Measurements from ENCODE around the gene ZXDC. TPM values are rescaled to one million over a fixed set of nuclear protein-coding genes. Genes with fewer than 3 reads are reported as not detected.

ZXDC gene
- total and polyA plus RNA-seq, 7 experiments from 2014 or later, result 10.3 to 71.9 (median 61.0) TPM

DNA sequence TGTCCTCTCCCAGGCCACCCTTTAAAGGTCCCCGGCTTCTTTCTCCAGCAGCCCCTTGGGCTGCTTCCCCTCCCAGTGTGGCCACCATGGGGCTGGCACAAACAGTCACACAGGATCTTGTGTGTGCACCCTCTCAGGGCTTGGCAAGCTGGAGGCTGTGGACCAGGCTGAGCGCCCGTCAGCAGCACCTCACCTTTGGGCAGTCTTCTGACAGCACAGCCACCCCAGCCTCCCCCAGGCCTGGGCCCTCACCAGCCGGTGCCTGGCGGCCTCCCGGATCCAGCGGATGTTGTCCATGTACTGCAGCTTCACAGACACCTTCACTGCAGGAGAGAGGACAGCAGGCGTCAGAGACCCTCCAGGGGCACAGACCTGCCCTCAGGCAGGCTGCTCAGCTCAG lies 20.1 kb upstream of the ZXDC start:
- H3K9me3 ChIP-seq (ENCODE audit: control insufficient read depth in 2 of 3, low read length in 3 of 3), result no peaks in the 10 kb centered on the region
- H3K27me3 ChIP-seq (ENCODE audit: control insufficient read depth in 2 of 2, insufficient read depth in 2 of 2, low read length in 2 of 2), result no peaks in the 10 kb centered on the region
- no peaks in the 10 kb centered on the region for H3K36me3 ChIP-seq (ENCODE audit: control insufficient read depth in 2 of 3, insufficient read depth in 3 of 3, low read length in 3 of 3)
- no peaks in the 10 kb centered on the region for H3K27me3 Mint-ChIP-seq
- no peak overlapping the region for H3K27ac ChIP-seq (ENCODE audit: low read depth, low read length)
- intact Hi-C loops (cut with micrococcal nuclease), result no loop called here
- H3K36me3 Mint-ChIP-seq, result no peaks in the 10 kb centered on the region
- CTCF ChIA-PET, result no interaction called here
- H3K27ac Mint-ChIP-seq, result no peak overlapping the region
- H3K4me3 ChIP-seq (ENCODE audit: low read length), result no peak overlapping the region
- POLR2A ChIA-PET, result no interaction called here
- peaks cover 0 to 13% (median 3%) of the 10 kb centered on the region in 7 donors for H3K4me1 Mint-ChIP-seq
- H3K9me3 Mint-ChIP-seq, result no peaks in the 10 kb centered on the region
- no peaks in the 10 kb centered on the region for H3K4me1 ChIP-seq (ENCODE audit: control insufficient read depth in 2 of 2, insufficient read depth in 2 of 2, low read length in 2 of 2)
- no peak overlapping the region for H3K4me3 Mint-ChIP-seq
- DNase-seq (peak in 1 of 9 donors; percentile 6), ATAC-seq (no peak)

DNA sequence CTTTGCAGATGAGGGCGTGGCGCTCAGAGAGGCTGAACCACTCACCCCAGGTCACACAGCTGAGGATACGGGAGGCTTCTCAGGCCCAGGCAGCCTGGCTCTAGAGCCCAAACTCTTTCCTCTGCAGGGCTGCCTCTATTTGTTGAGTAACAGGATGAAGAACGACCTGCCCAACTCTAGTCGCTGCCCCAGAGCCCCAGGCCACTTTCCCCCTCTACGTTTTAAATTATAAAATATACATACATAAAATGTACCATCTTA lies 19.2 kb upstream of the ZXDC start:
- H3K4me3 Mint-ChIP-seq, result no peak overlapping the region
- Histone ChIP-seq H3K4me3 (ENCODE audit: low read length) (no peak overlapping the region), H3K36me3 (ENCODE audit: control insufficient read depth in 2 of 3, insufficient read depth in 3 of 3, low read length in 3 of 3) (no peaks in the 10 kb centered on the region), H3K4me1 (ENCODE audit: control insufficient read depth in 2 of 2, insufficient read depth in 2 of 2, low read length in 2 of 2) (no peaks in the 10 kb centered on the region), H3K9me3 (ENCODE audit: control insufficient read depth in 2 of 3, low read length in 3 of 3) (no peaks in the 10 kb centered on the region), H3K27me3 (ENCODE audit: control insufficient read depth in 2 of 2, insufficient read depth in 2 of 2, low read length in 2 of 2) (no peaks in the 10 kb centered on the region), H3K27ac (ENCODE audit: low read depth, low read length) (no peak overlapping the region)
- CTCF ChIA-PET, result no interaction called here
- H3K9me3 Mint-ChIP-seq, result no peaks in the 10 kb centered on the region
- peak overlapping the region in 1 of 9 donors; percentile 33 for H3K27ac Mint-ChIP-seq
- ATAC-seq (no peak), DNase-seq (no peak)
- intact Hi-C loops (cut with micrococcal nuclease), result no loop called here
- peaks cover 0 to 13% (median 3%) of the 10 kb centered on the region in 7 donors for H3K4me1 Mint-ChIP-seq
- H3K27me3 Mint-ChIP-seq, result no peaks in the 10 kb centered on the region
- no peaks in the 10 kb centered on the region for H3K36me3 Mint-ChIP-seq
- POLR2A ChIA-PET, result no interaction called here

GRCh38 chr3:126494204-126494969 lies 18.7 kb upstream of the ZXDC start:
- intact Hi-C loops (cut with micrococcal nuclease), result no loop called here
- peak overlapping the region in 3 of 9 donors; percentile 33 to 91 (median 73) for H3K27ac Mint-ChIP-seq
- peaks cover 0 to 13% (median 3%) of the 10 kb centered on the region in 7 donors for H3K4me1 Mint-ChIP-seq
- H3K27me3 Mint-ChIP-seq, result no peaks in the 10 kb centered on the region
- H3K9me3 Mint-ChIP-seq, result no peaks in the 10 kb centered on the region
- Histone ChIP-seq H3K9me3 (ENCODE audit: control insufficient read depth in 2 of 3, low read length in 3 of 3) (no peaks in the 10 kb centered on the region), H3K4me1 (ENCODE audit: control insufficient read depth in 2 of 2, insufficient read depth in 2 of 2, low read length in 2 of 2) (no peaks in the 10 kb centered on the region), H3K4me3 (ENCODE audit: low read length) (no peak overlapping the region), H3K27me3 (ENCODE audit: control insufficient read depth in 2 of 2, insufficient read depth in 2 of 2, low read length in 2 of 2) (no peaks in the 10 kb centered on the region), H3K27ac (ENCODE audit: low read depth, low read length) (no peak overlapping the region), H3K36me3 (ENCODE audit: control insufficient read depth in 2 of 3, insufficient read depth in 3 of 3, low read length in 3 of 3) (no peaks in the 10 kb centered on the region)
- POLR2A ChIA-PET, result no interaction called here
- no peak for ATAC-seq
- no peak for DNase-seq
- H3K4me3 Mint-ChIP-seq, result no peak overlapping the region
- no peaks in the 10 kb centered on the region for H3K36me3 Mint-ChIP-seq
- CTCF ChIA-PET, result no interaction called here

DNA sequence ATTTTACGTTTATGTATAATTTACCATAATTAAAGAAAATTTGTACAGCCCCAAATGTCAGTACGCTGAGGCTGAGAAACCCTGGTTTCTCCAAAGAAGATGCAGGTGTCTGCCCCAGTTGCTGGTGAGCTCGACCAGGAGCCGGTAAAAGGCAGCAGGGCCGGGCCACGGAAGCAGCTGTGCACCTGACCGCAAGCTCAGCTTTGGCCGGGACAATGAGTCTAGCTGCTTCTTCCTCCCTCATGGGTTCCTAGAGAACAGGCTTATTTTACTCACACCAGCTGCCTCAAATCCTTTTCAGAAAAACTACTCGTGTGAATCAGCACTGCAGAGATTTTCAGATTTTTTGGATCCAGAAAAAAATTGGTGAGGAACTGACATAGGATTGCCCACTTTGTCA lies 18.0 kb upstream of the ZXDC start:
- H3K27me3 Mint-ChIP-seq, result no peaks in the 10 kb centered on the region
- CTCF ChIA-PET, result no interaction called here
- no peak for ATAC-seq
- intact Hi-C loops (cut with micrococcal nuclease), result no loop called here
- no peaks in the 10 kb centered on the region for H3K27me3 ChIP-seq (ENCODE audit: control insufficient read depth in 2 of 2, insufficient read depth in 2 of 2, low read length in 2 of 2)
- peaks cover 0 to 12% (median 3%) of the 10 kb centered on the region in 7 donors for H3K4me1 Mint-ChIP-seq
- no peak overlapping the region for H3K27ac ChIP-seq (ENCODE audit: low read depth, low read length)
- no peaks in the 10 kb centered on the region for H3K9me3 ChIP-seq (ENCODE audit: control insufficient read depth in 2 of 3, low read length in 3 of 3)
- peak in 1 of 9 donors; percentile 3 for DNase-seq
- no peaks in the 10 kb centered on the region for H3K36me3 ChIP-seq (ENCODE audit: control insufficient read depth in 2 of 3, insufficient read depth in 3 of 3, low read length in 3 of 3)
- H3K36me3 Mint-ChIP-seq, result no peaks in the 10 kb centered on the region
- H3K4me1 ChIP-seq (ENCODE audit: control insufficient read depth in 2 of 2, insufficient read depth in 2 of 2, low read length in 2 of 2), result no peaks in the 10 kb centered on the region
- POLR2A ChIA-PET, result no interaction called here
- no peak overlapping the region for H3K4me3 Mint-ChIP-seq
- no peaks in the 10 kb centered on the region for H3K9me3 Mint-ChIP-seq
- no peak overlapping the region for H3K4me3 ChIP-seq (ENCODE audit: low read length)
- H3K27ac Mint-ChIP-seq, result peak overlapping the region in 1 of 9 donors; percentile 5

- no peaks in the 10 kb centered on the region for H3K36me3 Mint-ChIP-seq
- no peak overlapping the region for H3K4me3 Mint-ChIP-seq
- Histone ChIP-seq H3K9me3 (ENCODE audit: control insufficient read depth in 2 of 3, low read length in 3 of 3) (no peaks in the 10 kb centered on the region), H3K36me3 (ENCODE audit: control insufficient read depth in 2 of 3, insufficient read depth in 3 of 3, low read length in 3 of 3) (no peaks in the 10 kb centered on the region), H3K4me3 (ENCODE audit: low read length) (no peak overlapping the region), H3K27ac (ENCODE audit: low read depth, low read length) (no peak overlapping the region), H3K4me1 (ENCODE audit: control insufficient read depth in 2 of 2, insufficient read depth in 2 of 2, low read length in 2 of 2) (no peaks in the 10 kb centered on the region), H3K27me3 (ENCODE audit: control insufficient read depth in 2 of 2, insufficient read depth in 2 of 2, low read length in 2 of 2) (no peaks in the 10 kb centered on the region)
- H3K27me3 Mint-ChIP-seq, result no peaks in the 10 kb centered on the region
- ChIA-PET POLR2A (no interaction called here), CTCF (no interaction called here)
- peak overlapping the region in 2 of 9 donors; percentile 5 to 17 for H3K27ac Mint-ChIP-seq
- ATAC-seq, result no peak
- DNase-seq, result peak in 1 of 9 donors; percentile 4
- H3K9me3 Mint-ChIP-seq, result no peaks in the 10 kb centered on the region
- intact Hi-C loops (cut with micrococcal nuclease), result no loop called here
- peaks cover 0 to 10% (median 3%) of the 10 kb centered on the region in 7 donors for H3K4me1 Mint-ChIP-seq
Observed at GRCh38 chr3:126493051-126493450, 17.4 kb upstream of the ZXDC start.

DNA sequence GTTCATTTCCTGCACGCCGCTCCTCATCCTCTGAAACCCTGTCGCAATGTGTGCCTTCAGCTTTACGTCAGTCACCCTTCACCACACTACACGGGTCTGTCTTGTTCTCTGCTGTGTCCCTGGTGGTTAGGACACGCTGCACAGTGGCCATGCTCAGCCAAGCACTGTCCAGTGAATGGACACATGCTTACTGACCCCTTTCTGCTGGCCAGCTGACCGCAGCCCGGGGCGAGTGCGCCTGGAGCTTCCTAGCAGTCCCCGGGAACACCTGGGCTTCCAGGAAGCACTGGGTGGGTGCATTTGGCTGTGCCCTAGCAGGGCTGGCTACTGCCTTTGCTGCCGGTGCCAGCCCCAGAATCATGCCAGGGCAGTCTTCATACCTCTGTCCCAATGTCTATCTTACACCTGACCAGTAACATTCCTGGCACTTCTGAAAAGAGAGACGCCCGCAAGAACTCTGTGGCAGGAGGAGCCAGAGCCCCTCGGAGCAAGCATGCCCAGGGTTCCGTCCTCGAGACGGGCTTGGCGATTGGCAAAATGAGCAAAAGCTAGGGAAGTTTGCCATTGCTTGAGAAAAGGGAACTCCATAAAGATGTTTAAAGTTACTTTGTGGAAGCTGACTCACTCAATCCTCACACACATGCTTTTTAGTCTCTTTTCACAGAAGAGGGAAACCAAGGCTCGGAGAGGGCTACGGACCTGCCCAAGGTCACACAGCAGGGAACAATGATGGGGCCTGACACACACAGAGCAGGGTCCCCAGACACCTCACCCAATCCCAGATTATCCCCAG lies 15.7 kb upstream of the ZXDC start:
- POLR2A ChIA-PET, result interaction anchor here (0.6 kb wide), 1 partner anchor 15 kb away, joined by 3 read pairs; no protein-coding TSS in a partner anchor
- Histone ChIP-seq H3K9me3 (ENCODE audit: control insufficient read depth in 2 of 3, low read length in 3 of 3) (no peaks in the 10 kb centered on the region), H3K27ac (ENCODE audit: low read depth, low read length) (no peak overlapping the region), H3K36me3 (ENCODE audit: control insufficient read depth in 2 of 3, insufficient read depth in 3 of 3, low read length in 3 of 3) (no peaks in the 10 kb centered on the region), H3K4me1 (ENCODE audit: control insufficient read depth in 2 of 2, insufficient read depth in 2 of 2, low read length in 2 of 2) (peaks cover 0 to 9% of the 10 kb centered on the region in 2 donors), H3K27me3 (ENCODE audit: control insufficient read depth in 2 of 2, insufficient read depth in 2 of 2, low read length in 2 of 2) (no peaks in the 10 kb centered on the region), H3K4me3 (ENCODE audit: low read length) (no peak overlapping the region)
- ATAC-seq, result no peak
- CTCF ChIA-PET, result no interaction called here
- Mint-ChIP-seq H3K4me3 (peak overlapping the region in 1 of 10 donors; percentile 12), H3K27me3 (no peaks in the 10 kb centered on the region), H3K4me1 (peaks cover 8 to 15% (median 9%) of the 10 kb centered on the region in 7 donors), H3K36me3 (no peaks in the 10 kb centered on the region), H3K27ac (no peak overlapping the region), H3K9me3 (no peaks in the 10 kb centered on the region)
- DNase-seq, result no peak
- intact Hi-C loops (cut with micrococcal nuclease), result no loop called here

DNA sequence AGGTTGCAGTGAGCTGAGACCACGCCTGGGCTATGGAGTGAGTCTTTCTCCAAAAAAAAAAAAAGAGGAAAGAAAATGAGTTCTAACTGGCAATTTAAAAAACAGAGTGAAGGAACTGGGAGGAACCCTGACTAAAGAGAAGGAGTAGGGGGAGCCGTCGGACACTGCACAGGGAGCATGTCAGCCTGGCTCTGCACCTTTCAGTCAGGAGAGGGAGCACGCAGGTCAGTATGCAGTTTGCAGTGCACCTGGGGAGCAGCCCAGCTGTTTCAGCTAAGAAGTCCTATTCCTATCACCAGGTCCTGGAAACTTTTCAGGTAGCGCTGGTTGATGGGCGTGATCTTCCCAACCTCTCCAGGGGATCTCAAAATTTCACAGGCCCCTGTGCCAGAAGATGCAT lies 14.9 kb upstream of the ZXDC start:
- no peak overlapping the region for H3K4me3 ChIP-seq (ENCODE audit: low read length)
- Mint-ChIP-seq H3K9me3 (no peaks in the 10 kb centered on the region), H3K27me3 (no peaks in the 10 kb centered on the region), H3K27ac (no peak overlapping the region), H3K4me3 (no peak overlapping the region), H3K4me1 (peaks cover 8 to 18% (median 13%) of the 10 kb centered on the region in 7 donors), H3K36me3 (no peaks in the 10 kb centered on the region)
- no peak for ATAC-seq
- no peaks in the 10 kb centered on the region for H3K9me3 ChIP-seq (ENCODE audit: control insufficient read depth in 2 of 3, low read length in 3 of 3)
- intact Hi-C loops (cut with micrococcal nuclease), result no loop called here
- no peaks in the 10 kb centered on the region for H3K27me3 ChIP-seq (ENCODE audit: control insufficient read depth in 2 of 2, insufficient read depth in 2 of 2, low read length in 2 of 2)
- H3K4me1 ChIP-seq (ENCODE audit: control insufficient read depth in 2 of 2, insufficient read depth in 2 of 2, low read length in 2 of 2), result peaks cover 0 to 9% of the 10 kb centered on the region in 2 donors
- H3K27ac ChIP-seq (ENCODE audit: low read depth, low read length), result no peak overlapping the region
- H3K36me3 ChIP-seq (ENCODE audit: control insufficient read depth in 2 of 3, insufficient read depth in 3 of 3, low read length in 3 of 3), result no peaks in the 10 kb centered on the region
- peak in 1 of 9 donors; percentile 1 for DNase-seq
- ChIA-PET CTCF (no interaction called here), POLR2A (no interaction called here)

Measured in naive thymus-derived CD4-positive, alpha-beta T cell (primary cell).